Erythroblast (primary cell): ENCODE measurements around the gene HSD3B1.

Experiments
- GATA1 ChIP-seq: IDR thresholded peaks from 2 replicates; pipeline ENCODE4 v1.6.1; 2011; ENCODE audit warnings: low read depth, mild to moderate bottlenecking, control low read depth, low read length, moderate library complexity
- POLR2A ChIP-seq: IDR thresholded peaks from 2 replicates; pipeline ENCODE4 v1.6.1; 2011; ENCODE audit warnings: mild to moderate bottlenecking, low read length

DNA sequence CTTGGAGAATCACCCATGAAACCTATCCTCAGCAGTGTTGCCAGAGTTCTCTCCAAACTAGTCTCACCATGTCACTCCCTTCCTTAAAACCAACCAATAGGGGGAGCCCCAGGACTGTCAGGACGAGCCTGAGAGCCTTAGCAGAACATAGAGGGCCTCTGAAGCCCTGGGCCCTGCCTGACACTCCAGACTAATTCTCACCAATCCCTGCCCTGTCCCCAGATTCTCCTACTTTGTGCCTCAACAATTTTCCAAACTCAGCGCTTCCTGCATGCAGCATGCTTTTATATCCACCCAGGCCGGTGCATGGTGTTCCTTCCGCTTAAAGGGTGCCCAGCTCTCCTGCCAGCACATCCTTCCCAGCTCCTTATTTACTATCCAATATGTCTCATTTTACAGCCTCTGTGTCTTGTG is 42.7 kb downstream of the HSD3B1 start:
- TF ChIP-seq POLR2A (no peak), GATA1 (no peak)
